ENCODE results near the gene CD68. TPM values are rescaled to one million over a fixed set of nuclear protein-coding genes. Genes with fewer than 3 reads are reported as not detected.

The CD68 gene, protein sequence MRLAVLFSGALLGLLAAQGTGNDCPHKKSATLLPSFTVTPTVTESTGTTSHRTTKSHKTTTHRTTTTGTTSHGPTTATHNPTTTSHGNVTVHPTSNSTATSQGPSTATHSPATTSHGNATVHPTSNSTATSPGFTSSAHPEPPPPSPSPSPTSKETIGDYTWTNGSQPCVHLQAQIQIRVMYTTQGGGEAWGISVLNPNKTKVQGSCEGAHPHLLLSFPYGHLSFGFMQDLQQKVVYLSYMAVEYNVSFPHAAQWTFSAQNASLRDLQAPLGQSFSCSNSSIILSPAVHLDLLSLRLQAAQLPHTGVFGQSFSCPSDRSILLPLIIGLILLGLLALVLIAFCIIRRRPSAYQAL
- polyA plus RNA-seq (ENCODE audit: insufficient read depth in 1 of 5, insufficient read length in 5 of 5, low replicate concordance in 1 of 5) = 10 to 100 TPM; 30.7 to 40.7 (median 32.3) TPM
- long read RNA-seq, donor 1, transcript CD68-201 (6 exons, 1,878 nt) = major isoform, 6 of 24 reads
- long read RNA-seq, donor 1, partial matches to known transcripts = 17 of 24 reads
- long read RNA-seq, donor 1, other reads (novel, unspliced or antisense) = 0 of 24 reads
- long read RNA-seq, donor 2, partial matches to known transcripts = 0 of 4 reads
- long read RNA-seq, donor 2, other reads (novel, unspliced or antisense) = 0 of 4 reads
- long read RNA-seq, donor 3, partial matches to known transcripts = 12 of 13 reads
- long read RNA-seq, donor 3, other reads (novel, unspliced or antisense) = 0 of 13 reads
- long read RNA-seq, donor 4, partial matches to known transcripts = 0 of 2 reads
- long read RNA-seq, donor 4, other reads (novel, unspliced or antisense) = 0 of 2 reads
- long read RNA-seq, donor 5, transcript CD68-201 (6 exons, 1,878 nt) = major isoform, 6 of 28 reads
- long read RNA-seq, donor 5, partial matches to known transcripts = 22 of 28 reads
- long read RNA-seq, donor 5, other reads (novel, unspliced or antisense) = 0 of 28 reads
- long read RNA-seq, donor 6, transcript CD68-201 (6 exons, 1,878 nt) = major isoform, 7 of 16 reads
- long read RNA-seq, donor 6, partial matches to known transcripts = 6 of 16 reads
- long read RNA-seq, donor 6, other reads (novel, unspliced or antisense) = 0 of 16 reads
- long read RNA-seq, donor 7, transcript CD68-201 (6 exons, 1,878 nt) = major isoform, 11 of 11 reads
- long read RNA-seq, donor 7, partial matches to known transcripts = 0 of 11 reads
- long read RNA-seq, donor 7, other reads (novel, unspliced or antisense) = 0 of 11 reads
- long read RNA-seq, donor 8, partial matches to known transcripts = 0 of 5 reads
- long read RNA-seq, donor 8, other reads (novel, unspliced or antisense) = 0 of 5 reads

DNA sequence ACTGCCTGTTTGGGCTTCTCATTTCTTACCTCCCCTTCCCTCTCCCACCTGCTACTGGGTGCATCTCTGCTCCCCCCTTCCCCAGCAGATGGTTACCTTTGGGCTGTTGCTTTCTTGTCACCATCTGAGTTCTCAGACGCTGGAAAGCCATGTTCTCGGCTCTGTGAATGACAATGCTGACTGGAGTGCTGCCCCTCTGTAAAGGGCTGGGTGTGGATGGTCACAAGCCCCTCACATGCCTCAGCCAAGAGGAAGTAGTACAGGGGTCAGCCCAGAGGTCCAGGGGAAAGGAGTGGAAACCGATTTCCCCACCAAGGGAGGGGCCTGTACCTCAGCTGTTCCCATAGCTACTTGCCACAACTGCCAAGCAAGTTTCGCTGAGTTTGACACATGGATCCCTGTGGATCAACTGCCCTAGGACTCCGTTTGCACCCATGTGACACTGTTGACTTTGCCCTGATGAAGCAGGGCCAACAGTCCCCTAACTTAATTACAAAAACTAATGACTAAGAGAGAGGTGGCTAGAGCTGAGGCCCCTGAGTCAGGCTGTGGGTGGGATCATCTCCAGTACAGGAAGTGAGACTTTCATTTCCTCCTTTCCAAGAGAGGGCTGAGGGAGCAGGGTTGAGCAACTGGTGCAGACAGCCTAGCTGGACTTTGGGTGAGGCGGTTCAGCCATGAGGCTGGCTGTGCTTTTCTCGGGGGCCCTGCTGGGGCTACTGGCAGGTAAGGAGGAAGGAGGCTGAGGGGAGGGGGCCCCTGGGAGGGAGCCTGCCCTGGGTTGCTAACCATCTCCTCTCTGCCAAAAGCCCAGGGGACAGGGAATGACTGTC is at the start of gene CD68:
Gene CD68, plus strand, starts transcription at position 638 of the 833 bp plus-strand sequence. Its CDS starts 40 bp downstream, at position 678.
- DNase-seq = peak in 1 of 2 donors; percentile 31

DNA sequence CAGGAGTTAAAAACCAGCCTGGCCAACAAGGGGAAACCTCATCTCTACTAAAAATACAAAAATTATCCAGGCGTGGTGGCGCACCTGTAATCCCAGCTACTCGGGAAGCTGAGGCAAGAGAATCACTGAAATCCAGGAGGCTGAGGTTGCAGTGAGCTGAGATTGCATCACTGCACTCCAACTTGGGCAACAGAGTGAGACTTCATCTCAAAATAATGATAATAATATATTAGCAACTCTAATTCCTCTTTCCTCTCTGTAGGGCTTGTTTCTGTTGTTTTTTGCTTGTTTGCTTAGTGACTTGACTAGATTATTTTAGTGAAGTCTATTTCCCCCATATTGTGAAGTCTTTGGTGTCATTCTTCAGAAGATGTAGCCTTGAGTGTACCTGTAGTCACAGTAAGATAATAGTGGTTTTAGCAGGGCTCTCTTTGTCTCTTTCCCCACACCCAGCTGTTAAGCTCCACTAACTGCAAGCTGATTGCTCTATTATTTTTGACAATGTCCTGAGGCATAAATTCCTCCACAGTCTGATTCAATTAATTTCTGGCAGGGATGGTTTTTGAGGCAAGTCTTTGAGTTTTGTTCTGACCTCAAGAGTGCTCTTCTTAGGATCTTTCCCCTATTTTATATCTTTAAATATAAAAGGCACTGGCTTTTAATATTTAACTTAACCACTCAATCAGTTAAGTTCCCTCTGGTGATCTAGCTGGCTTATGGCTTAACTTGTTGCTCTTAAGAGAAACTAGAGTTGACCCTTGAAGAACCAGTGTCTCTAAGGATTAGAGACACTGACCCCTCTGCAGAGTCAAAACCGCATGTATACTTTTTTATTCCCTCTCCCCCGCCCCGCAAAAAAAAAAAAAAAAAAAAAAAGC is 49.2 kb upstream of the CD68 start:
- DNase-seq = no peak

DNA sequence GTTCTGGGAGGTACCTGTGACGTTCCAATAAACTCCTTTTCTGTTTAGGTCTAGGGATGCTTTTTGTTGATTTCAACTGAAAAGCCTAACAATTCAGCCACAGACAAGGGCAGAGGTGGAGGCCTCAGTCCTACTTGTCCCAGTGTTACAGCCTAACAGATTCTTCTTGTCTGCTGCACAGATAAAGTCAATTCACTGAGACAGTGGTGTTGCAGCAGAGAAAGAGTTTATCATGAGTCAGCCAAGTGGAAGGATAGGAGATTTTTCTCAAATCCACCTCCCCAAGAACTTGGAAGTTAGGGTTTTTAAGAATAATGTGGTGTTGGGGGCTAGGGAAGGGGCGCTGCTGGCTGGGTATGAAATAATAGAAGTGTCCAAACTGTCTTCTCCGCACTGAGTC is 41.4 kb upstream of the CD68 start:
- no peak for DNase-seq

DNA sequence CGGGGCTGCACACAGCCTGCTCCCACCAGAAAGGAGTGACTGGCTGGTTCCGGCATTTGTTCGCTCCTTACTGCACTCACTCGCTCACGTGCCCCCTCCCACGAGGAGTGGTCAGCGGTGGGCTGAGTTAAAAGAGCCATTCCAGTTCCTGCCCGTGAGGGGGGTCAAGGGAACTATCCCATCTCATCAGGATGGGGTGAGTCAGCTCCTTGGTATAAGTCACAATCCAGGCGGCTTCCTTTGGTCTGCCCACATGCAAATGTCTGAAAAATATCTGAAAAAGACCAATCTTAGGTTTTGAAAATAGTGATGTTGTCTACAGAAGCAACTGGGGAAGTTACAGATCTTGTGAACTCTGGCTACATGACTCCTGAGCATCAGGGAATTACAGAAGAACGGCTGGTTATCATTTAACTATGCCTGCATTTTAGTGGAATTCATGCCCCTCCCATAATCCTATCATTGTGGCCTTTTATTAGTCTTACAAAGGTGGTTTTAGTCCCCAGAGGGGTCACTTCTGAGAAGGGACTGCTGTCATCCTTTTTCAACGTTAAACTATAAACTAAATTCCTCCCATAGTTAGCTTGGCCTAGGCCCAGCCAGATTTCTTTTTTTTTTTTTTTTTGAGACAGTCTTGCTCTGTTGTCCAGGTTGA is 40.4 kb upstream of the CD68 start:
- DNase-seq = no peak

DNA sequence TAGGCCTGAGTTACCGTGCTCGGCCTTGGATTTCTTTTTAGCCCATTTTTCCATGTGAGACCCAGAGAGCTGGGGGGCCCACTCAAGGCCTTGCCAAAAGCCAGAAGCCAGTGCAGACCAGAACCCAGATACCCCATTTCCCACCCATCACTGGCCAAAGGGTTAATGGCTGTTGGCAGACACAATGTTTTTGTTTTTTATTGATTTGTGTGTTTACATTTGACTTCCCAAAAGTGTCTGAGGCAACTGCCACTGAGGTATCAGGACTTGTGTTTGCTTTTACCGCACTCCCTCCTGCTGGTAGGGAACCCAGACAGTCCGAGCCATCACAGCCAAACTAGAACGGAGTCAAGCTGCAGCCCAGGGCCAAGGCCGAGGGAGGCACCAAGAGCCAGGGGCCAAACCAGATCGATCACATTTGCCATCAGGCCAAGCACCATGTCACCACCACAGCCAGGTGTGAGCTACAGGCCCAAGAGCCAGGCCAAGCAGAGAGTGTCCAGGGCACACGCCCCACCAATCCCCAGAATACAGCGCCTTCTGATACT is 38.3 kb upstream of the CD68 start:
- DNase-seq = no peak

DNA sequence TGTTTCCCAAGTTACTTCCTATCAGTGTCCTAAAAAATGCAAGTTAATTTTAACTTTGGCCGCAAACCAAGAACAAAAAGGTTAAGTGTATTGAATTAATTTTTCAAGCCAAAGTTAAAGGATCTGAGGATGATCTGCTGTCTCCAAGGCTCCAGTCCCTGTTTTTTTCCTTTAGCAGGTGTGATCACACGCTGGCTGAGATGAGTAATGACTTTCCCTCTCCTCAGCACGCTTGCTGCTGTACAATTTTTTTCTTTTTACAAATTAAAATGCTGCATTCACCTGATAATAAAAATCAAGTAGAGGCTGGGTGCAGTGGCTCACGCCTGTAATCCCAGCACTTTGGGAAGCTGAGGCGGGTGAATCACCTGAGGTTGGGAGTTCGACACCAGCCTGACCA is 34.5 kb upstream of the CD68 start:
- no peak for DNase-seq

DNA sequence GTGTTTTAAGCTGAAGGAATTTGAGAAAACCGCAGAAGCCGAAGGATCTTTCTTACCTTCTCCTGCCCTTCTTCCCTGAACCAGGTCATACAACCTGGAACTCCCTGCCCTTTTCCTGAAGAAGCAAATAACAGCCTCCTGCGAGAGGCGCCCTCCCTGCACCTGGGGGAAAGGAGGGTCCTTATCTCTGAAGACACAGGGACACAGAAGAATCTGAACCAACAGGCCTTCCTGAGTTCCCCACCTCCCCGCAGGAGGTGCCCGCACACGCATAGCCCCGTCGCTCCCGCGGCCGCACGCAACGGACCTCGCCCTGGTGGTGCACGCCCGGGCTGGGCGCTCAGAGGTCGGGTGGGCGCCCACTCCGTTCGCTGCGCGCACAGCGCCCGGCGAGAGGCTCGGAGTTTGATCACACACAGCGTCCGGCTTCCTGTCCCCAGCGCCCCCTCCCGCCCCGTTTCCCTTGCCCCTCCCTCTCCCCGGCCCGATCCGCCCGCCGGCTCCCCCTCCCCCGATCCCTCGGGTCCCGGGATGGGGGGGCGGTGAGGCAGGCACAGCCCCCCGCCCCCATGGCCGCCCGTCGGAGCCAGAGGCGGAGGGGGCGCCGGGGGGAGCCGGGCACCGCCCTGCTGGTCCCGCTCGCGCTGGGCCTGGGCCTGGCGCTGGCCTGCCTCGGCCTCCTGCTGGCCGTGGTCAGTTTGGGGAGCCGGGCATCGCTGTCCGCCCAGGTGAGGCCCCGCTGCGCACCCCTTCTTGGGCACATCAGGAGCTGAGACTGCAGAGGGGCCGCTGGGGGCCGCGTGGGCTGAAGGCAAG is 30.6 kb upstream of the CD68 start, which contains the start of gene TNFSF12:
Gene TNFSF12, plus strand, starts transcription at position 474 of the 816 bp plus-strand sequence. Its CDS starts 96 bp downstream, at position 570.
- DNase-seq = peak in 1 of 2 donors; percentile 54

DNA sequence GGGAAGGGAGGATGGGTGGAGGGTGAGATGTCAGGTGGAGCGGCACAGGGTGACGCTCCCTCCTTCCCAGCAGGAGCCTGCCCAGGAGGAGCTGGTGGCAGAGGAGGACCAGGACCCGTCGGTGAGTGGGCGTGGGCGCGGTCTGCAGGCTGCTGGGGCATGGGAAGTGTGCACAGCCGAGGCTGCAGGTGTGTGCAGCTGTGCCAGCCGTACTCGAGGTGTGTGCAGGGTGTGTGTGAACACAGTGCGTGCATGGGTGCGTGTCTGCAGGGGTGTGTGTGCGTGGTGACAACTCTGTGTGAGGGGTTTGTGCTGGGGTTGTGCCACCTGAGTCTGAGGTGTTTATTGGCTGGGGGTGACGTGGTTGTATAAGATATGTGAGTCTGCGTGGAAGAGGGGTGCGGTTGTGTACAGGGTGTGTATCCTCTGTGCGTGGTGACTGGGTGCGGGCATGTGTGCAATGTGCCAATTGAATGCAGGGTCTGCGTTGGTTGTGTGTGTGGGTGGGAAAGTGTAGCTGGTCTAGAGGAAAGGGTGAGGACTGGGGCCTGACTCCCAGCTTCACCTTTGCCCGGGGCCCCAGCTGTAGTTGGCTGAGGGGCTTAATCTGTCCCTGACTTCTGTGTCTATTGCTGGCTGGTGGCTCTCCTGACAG is 29.9 kb upstream of the CD68 start:
- no peak for DNase-seq

DNA sequence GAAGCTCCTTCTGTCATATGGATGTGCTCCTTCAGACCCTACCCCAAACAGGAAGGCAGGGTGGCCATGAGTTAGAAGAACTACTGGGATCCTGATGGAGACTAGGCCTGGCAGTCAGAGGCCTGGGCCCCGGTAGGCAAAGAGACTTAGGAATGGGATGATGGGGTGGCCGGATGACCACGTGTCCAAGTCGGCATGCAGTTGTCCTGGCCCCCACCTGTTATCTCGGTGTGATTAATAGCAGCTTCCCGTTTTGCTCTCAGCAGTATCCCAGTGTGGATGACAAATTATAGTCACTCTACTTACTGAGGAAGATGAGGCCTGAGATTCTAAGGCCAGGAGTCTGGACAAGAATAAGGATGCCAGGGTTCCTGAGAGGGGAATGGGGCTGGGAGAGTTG is 29.1 kb upstream of the CD68 start:
- no peak for DNase-seq

DNA sequence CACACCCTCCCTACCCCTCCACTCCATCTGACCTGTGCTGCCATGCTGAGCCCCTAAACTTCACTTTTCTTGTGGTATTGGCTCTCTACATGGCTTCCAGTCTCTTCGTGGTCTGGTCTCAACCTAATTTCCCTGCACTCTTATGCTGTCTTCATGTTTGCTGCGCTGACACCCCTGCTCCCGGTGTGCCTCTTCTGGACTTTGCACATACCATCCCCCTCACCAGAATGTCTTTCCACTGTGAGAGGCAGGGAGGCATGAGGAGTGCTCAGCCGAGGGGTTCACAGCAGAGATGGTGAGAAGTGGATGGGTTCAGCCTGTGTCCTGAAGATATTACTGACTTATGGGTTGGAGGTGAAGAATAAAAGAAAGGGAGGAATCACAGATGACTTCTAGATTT is 28.0 kb upstream of the CD68 start:
- DNase-seq = no peak

DNA sequence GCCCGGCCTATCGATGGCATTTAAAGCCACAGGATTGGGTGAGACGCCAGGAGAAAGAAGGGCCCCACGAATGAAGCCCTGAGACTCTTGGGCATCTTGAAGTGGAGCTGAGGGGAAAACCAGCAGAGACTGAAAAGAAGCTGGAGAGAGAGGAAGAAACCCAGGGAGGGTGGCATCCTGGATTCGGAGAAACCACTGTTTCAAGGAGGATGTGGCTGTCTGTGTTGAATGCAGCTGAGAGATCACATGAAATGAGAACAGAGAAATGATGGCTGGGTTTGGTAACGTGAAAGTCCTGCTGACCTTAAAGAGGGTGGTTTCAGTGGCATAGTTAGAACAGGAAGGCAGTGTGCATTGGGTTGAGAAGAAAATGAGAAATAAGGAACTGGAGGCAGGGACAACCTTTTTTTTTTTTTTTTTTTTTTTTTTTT is 26.8 kb upstream of the CD68 start:
- no peak for DNase-seq

DNA sequence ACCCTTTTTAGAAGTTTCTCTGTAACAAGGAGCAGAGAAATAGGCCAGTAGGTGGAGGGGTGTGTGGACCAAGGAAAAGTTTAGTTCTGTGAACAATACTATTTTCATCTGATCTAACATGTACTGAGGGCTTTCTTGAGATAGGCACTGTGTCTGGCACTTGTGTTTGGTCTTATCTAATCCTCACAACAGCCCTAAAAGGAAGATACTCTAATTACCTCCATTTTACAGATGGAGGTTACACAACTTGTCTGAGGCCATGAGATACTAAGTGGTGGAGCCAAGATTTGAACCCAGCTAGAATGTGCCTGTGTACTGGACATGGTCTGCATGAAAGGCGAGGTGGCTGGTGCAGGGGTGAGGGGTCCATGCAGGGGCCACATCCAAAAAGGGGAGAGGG is 26.1 kb upstream of the CD68 start:
- DNase-seq = no peak

DNA sequence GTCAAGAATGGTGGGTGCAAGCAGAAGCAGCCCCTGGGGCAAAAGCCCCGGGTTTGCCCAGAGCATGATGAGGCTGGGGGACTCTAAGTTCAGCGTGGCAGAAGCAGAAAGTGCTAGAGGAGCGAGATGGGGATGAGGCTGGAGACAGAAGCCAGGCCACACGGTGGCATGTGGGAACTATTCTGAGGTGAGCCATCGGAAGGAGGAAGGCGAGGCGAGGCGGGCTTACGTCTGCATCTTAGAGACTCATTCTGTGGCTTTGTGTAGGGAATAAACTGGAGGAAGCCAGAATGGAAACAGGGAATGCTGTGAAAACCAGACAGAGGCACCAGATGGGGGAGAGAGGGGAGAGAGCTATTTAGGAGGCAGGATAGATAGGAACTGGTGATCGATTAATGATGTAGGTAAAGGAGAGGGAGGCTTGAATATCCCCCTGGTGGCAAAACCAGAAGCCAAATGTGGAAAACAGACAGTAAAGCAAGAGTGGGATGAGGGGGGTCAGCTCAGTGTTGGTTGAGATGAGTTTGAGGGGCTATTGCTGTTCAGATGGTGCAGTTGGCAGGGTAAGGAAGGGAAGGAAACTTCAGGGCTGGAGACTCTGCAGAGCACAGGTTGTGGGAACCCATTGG is 24.0 kb upstream of the CD68 start:
- DNase-seq = no peak

DNA sequence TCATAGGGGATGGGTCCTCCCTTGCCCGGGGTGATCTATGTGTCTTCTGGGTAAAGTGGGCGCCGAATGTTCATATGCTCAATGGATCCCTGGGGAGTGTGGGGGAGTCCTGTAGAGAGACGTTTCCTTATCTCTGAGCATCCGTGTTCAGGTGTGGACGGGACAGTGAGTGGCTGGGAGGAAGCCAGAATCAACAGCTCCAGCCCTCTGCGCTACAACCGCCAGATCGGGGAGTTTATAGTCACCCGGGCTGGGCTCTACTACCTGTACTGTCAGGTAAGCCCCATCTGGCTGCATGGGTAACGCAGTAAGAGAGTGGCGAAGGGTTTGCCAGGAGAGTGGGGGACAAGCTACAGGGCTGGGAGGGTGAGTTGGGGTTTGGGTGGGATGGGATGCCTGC is 22.8 kb upstream of the CD68 start:
- no peak for DNase-seq

DNA sequence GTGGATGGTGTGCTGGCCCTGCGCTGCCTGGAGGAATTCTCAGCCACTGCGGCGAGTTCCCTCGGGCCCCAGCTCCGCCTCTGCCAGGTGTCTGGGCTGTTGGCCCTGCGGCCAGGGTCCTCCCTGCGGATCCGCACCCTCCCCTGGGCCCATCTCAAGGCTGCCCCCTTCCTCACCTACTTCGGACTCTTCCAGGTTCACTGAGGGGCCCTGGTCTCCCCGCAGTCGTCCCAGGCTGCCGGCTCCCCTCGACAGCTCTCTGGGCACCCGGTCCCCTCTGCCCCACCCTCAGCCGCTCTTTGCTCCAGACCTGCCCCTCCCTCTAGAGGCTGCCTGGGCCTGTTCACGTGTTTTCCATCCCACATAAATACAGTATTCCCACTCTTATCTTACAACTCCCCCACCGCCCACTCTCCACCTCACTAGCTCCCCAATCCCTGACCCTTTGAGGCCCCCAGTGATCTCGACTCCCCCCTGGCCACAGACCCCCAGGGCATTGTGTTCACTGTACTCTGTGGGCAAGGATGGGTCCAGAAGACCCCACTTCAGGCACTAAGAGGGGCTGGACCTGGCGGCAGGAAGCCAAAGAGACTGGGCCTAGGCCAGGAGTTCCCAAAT is 22.2 kb upstream of the CD68 start:
- no peak for DNase-seq

DNA sequence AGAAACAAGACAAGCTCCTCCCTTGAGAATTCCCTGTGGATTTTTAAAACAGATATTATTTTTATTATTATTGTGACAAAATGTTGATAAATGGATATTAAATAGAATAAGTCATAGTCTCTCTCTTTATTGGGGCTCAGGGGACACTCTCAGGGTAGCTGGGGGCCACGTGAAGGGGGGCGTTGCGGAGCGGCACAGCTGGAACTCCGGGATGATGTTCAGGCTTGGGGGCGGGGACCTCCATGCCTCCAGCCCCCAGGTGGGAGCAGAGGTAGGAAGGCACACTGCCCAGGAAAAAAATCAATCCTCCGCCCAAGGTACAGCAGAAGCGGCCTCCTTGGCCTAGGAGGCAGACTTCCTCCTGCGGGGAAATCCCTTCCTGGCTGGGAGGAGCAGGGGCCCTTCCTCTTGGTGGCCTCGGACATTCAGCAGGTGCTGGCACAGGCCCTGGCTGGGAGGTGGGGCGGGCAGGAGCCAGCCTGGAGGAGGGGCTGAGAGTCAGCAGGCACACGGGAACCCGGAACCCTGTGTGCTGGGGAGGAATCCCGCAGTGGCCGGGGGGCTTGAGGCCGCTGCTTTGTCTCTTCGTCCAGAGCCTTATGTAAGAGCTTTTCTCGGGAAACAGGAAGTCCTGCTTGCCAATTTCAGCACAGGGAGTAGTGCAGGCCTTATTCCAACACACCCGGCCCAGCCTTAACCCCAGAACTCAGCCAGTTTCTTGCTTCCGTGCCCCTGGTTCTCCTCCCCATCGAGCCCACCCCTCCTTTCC is 21.5 kb upstream of the CD68 start:
- peak; percentile 90 to 92 for DNase-seq
